Measurements from ENCODE around the gene IGSF21.

- TF ChIP-seq CTCF (optimal IDR thresholded peaks at IDR 0.05 in 1 of 3, IDR thresholded peaks at IDR 0.05 in 1 of 3, conservative IDR thresholded peaks at IDR 0.05 in 1 of 3; ENCODE audit: extremely low read depth in 1 of 3, insufficient read depth in 2 of 3, low read length in 3 of 3) (no peak), EZH2 (IDR thresholded peaks at IDR 0.05; ENCODE audit: low read length) (no peak)
These were observed 70.5 kb downstream of the IGSF21 start for GRCh38 chr1:18178111-18178510.

Measured in keratinocyte (primary cell).